Right hindlimb (tissue), 1 donor: ENCODE results near the gene CCNF.
"Not testable (repeated sequence)": the region's sequence is repeated elsewhere in the genome, so short reads cannot be mapped to it uniquely, and the experiment has no call there.

Source experiments
- DNase-seq: peaks from one replicate; pipeline ENCODE4 v3.0.0-alpha.2; 2018

The CCNF gene

GRCh38 chr16:2429034-2429770 is at the start of gene CCNF:
CCNF (plus strand) TSS chr16:2429447; CDS start chr16:2429482, 35 bp downstream.
- DNase-seq, result peak; percentile 99

- DNase-seq, result no peak
Measured at GRCh38 chr16:2383501-2383900, 45.7 kb upstream of the CCNF start.

GRCh38 chr16:2384426-2384825 is 44.8 kb upstream of the CCNF start:
- DNase-seq, result no peak

GRCh38 chr16:2385190-2385836 is 43.9 kb upstream of the CCNF start:
- no peak for DNase-seq

- DNase-seq, result not testable (repeated sequence)
Measured at GRCh38 chr16:2385982-2386381, 43.3 kb upstream of the CCNF start.

GRCh38 chr16:2386990-2387389 is 42.3 kb upstream of the CCNF start:
- no peak for DNase-seq

- DNase-seq, result no peak
Measured at GRCh38 chr16:2388139-2388874, 40.9 kb upstream of the CCNF start.

GRCh38 chr16:2388875-2389433 is 40.3 kb upstream of the CCNF start:
- DNase-seq, result no peak

- DNase-seq, result no peak
Measured at GRCh38 chr16:2392025-2392424, 37.2 kb upstream of the CCNF start.

- DNase-seq, result no peak
Measured at GRCh38 chr16:2398520-2398919, 30.7 kb upstream of the CCNF start.

- DNase-seq, result no peak
Measured at GRCh38 chr16:2404099-2404498, 25.1 kb upstream of the CCNF start.

GRCh38 chr16:2415085-2415484 is 14.2 kb upstream of the CCNF start:
- DNase-seq, result no peak

- no peak for DNase-seq
Measured at GRCh38 chr16:2420035-2420434, 9.2 kb upstream of the CCNF start.

GRCh38 chr16:2422123-2422867 is 7.0 kb upstream of the CCNF start:
- no peak for DNase-seq

GRCh38 chr16:2424061-2425007 is 4.9 kb upstream of the CCNF start:
- no peak for DNase-seq

GRCh38 chr16:2425008-2425518 is 4.2 kb upstream of the CCNF start:
- no peak for DNase-seq

GRCh38 chr16:2425825-2426430 is 3.3 kb upstream of the CCNF start:
- no peak for DNase-seq

- DNase-seq, result no peak
Measured at GRCh38 chr16:2426941-2427361, 2.3 kb upstream of the CCNF start.

GRCh38 chr16:2427526-2427925 is 1.7 kb upstream of the CCNF start:
- DNase-seq, result no peak

GRCh38 chr16:2428051-2428783 is 1.0 kb upstream of the CCNF start:
- peak; percentile 68 for DNase-seq

- no peak for DNase-seq
Measured at GRCh38 chr16:2428784-2429033, 538 bp upstream of the CCNF start.
